ENCODE data around the gene HMGXB3.

DNA sequence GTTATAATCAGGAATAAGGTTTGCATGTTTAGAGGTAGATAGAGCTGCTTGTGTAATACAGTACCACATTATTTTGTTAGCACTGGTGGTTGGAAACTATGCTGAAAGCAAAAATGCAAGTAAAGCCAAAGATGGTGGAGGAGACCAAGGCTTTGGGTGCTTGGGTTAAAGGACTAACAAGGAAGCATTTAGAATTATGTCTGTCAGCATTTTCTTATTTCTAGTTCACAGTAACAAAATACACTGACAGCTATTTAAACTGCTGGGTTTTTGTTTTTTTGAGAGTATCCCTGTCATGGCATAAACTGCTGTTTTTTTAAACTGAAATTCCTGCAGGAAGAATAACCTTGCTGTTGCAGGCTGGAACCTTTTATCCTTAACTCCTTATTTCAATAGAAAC lies 6.5 kb downstream of the HMGXB3 start:
- TF ChIP-seq CTCF (IDR thresholded peaks at IDR 0.05; ENCODE audit: low read depth, low read length, missing input control) (no peak), REST (IDR thresholded peaks at IDR 0.05) (no peak), RAD21 (IDR thresholded peaks at IDR 0.05) (no peak), TAF1 (conservative IDR thresholded peaks at IDR 0.05) (no peak), EGR1 (IDR thresholded peaks at IDR 0.05; ENCODE audit: low read depth in 2 of 2) (no peak), YY1 (IDR thresholded peaks at IDR 0.05) (no peak), JUND (IDR thresholded peaks at IDR 0.05) (no peak), MAX (IDR thresholded peaks at IDR 0.05) (no peak), SP1 (IDR thresholded peaks at IDR 0.05) (no peak), HNF4A (conservative IDR thresholded peaks at IDR 0.05) (no peak), GABPA (IDR thresholded peaks at IDR 0.05 in 1 of 2, conservative IDR thresholded peaks at IDR 0.05 in 1 of 2) (no peak)
